GM12872 (cell line): ENCODE data around the gene ST3GAL6.

Experiments used
- TF ChIP-seq, protein P1 (sequence below): IDR thresholded peaks from 3 replicates; pipeline ENCODE4 v1.5.1; 2011; ENCODE audit warnings: low read depth, mild to moderate bottlenecking, low read length, moderate library complexity; ENCODE audit not compliant: insufficient read depth

ST3GAL6 gene, protein sequence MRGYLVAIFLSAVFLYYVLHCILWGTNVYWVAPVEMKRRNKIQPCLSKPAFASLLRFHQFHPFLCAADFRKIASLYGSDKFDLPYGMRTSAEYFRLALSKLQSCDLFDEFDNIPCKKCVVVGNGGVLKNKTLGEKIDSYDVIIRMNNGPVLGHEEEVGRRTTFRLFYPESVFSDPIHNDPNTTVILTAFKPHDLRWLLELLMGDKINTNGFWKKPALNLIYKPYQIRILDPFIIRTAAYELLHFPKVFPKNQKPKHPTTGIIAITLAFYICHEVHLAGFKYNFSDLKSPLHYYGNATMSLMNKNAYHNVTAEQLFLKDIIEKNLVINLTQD

DNA sequence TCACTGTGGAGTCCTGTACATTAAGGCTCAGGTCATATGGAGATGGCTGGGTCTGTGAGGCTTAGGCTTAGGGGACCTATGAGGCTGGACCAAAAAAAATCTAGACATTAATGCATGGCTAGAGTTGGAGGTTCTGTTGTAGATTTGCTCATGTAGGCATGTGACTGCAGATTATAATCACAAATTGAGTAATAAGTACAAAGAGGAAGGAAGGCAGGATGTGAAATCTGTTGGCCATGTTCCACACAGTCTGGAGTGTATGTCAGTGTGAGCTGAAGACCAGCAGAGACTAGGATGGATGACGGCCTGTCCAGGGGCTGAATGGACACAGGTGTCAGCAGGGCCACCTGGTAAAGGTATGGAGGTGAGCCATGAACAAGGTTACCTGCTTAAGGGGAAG, at the start of gene ST3GAL6:
ST3GAL6 (plus strand) TSS at position 265 of the 400 bp plus-strand sequence. CDS start 5,101 bp downstream, outside the sequence.
- TF ChIP-seq, protein P1, sequence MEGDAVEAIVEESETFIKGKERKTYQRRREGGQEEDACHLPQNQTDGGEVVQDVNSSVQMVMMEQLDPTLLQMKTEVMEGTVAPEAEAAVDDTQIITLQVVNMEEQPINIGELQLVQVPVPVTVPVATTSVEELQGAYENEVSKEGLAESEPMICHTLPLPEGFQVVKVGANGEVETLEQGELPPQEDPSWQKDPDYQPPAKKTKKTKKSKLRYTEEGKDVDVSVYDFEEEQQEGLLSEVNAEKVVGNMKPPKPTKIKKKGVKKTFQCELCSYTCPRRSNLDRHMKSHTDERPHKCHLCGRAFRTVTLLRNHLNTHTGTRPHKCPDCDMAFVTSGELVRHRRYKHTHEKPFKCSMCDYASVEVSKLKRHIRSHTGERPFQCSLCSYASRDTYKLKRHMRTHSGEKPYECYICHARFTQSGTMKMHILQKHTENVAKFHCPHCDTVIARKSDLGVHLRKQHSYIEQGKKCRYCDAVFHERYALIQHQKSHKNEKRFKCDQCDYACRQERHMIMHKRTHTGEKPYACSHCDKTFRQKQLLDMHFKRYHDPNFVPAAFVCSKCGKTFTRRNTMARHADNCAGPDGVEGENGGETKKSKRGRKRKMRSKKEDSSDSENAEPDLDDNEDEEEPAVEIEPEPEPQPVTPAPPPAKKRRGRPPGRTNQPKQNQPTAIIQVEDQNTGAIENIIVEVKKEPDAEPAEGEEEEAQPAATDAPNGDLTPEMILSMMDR: no peak

DNA sequence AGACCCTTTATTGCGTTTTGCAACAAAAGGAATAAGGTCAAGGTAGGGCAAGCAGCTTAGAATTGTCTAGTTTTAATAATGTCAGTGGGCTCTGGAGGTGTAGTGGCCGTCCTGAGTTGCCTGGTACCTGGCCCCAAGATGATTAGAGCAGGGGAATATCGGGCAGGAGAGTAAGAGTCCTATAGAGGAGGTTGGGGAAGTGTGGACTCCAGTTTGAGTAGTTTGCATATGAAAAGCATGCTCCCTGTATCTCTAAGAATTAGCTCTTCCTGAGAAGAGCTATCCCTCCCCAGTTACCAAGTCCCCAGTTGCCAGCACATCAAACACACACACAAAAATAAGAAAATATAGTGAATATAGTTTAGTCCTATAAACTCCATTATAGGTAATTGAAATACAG, 49.2 kb upstream of the ST3GAL6 start:
- TF ChIP-seq, protein P1: no peak

DNA sequence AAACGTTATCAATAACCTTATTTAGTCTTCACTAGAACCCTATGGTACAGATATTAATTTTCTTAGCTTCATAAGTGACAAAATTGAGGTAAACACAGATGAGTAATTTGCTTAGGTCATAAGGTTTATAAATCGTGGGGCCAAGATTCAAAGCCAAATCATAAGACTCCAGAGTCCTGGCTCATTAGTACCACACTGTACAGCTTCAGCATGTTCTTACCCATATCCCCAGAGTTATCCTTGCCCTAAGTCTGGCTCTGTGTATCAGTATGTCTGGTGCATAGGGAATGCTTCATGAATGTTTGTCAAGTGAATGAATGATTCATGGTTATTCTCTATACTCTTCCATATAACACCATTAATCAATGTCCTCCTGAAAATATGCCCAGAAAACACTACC, 45.6 kb upstream of the ST3GAL6 start:
- TF ChIP-seq, protein P1: no peak

DNA sequence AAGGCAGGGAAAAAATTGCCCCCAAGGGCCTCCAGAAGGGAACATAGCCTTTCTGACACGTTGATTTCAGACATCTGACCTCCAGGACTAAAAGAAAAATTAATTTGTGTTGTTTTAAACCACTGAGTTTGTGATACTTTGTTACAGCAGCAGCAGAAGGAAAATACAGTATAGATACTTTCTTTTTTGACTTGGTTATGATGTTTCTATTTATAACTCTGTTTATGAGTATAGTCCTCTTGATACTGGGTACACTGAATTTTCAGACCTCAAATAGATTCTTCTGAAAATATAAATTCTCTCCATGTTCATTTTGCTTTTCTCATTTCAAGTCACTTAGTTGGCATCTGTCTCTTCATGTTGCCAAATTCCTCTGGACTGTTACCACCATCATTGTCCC, 44.4 kb upstream of the ST3GAL6 start:
- TF ChIP-seq, protein P1: no peak

DNA sequence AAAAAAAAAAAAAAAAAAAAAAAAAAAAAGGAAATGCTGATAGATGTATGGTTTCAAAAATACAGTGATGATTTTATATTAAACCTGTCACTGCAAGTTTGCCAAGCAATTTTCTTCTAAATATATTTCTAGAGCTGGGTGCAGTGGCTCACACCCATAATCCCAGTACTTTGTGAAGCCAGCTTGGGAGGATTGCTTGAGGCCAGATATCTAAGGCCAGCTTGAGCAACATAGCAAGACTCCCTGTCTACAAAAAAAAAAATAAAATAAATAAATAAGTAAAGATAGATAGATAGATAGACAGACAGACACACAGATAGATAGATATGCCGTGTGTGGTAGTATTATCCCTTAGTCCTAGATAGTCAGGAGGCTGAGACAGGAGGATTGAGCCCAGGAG, 41.4 kb upstream of the ST3GAL6 start:
- TF ChIP-seq, protein P1: no peak

DNA sequence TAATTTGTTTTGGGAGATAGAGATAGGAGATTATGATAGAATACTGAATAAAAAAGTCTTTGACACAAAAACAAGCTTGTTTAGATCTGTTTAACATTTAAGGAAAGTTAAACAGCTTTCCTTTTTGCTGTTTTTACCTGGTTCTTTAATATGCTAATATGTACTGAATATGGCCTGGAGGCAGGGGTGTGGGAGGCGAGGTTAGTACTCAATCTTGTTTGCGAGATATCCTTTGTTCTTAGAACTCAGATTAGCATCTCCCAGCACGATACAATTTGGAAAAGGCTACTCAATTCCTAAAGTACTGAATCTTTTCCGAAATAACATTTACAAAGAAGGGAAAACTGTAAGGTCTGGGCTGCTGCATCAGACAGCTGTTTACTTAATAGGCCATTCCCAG, 40.8 kb upstream of the ST3GAL6 start:
- TF ChIP-seq, protein P1: no peak

DNA sequence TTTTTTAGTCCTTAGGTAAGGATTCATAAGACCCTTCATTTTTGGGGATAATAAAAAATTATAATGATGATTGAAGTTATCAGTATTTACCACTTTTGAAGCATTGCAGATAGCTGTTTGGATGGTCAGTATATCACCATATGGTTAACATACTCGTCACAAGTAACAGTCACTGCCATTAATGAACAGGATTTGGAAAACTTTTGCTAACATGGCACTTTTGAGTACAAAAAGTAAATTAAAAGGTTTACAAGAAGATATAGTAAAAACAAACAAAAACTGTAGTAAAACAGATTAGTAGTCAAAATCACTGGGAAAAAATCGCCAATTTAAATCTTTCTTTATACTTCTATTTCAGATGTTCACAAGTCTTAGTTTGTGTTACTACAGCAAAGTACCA, 37.8 kb upstream of the ST3GAL6 start:
- TF ChIP-seq, protein P1: no peak
